Testis (tissue), 2 donors: ENCODE data around the gene LSMEM2.

Experiments
- CTCF ChIP-seq, 3 experiments: fragments of 450-650 bp in 2 of 3; fragments of 200-600 bp in 1 of 3; sonication (generic) in 1 of 3; IDR thresholded peaks; one replicate each; pipeline ENCODE4 v1.5.1; 2016 to 2019; ENCODE audit warnings: antibody characterized with exemption in 3 of 3, mild to moderate bottlenecking in 2 of 3, moderate library complexity in 1 of 3
- POLR2A ChIP-seq: fragments of 450-650 bp; IDR thresholded peaks from one replicate; pipeline ENCODE4 v1.6.1; 2017; ENCODE audit warnings: antibody characterized with exemption, mild to moderate bottlenecking, moderate library complexity

GRCh38 chr3:50269977-50270413 lies 8.9 kb upstream of the LSMEM2 start:
- TF ChIP-seq CTCF (IDR thresholded peaks at IDR 0.05) (no peak), POLR2A (no peak)
